Stomach (tissue), 9 donors: Measurements from ENCODE around the gene SYNPO2. TPM values are rescaled to one million over a fixed set of nuclear protein-coding genes. Genes with fewer than 3 reads are reported as not detected.
A peak's percentile ranks its signal among the peaks of the same experiment; 100 is the strongest.

Experiments
- DNase-seq, 2 donors: peaks; one replicate each; pipeline versions ENCODE4 v3.0.0 to v3.0.0-alpha.2; 2013 to 2019
- H3K27ac ChIP-seq, 5 donors: fragments of 200-600 bp in 4 of 5; sonication (generic) in 4 of 5; one replicate each; pipeline ENCODE4 v1.5.1; 2013 to 2019; ENCODE audit warnings: mild to moderate bottlenecking in 1 of 5, moderate library complexity in 1 of 5
- H3K27me3 ChIP-seq, 3 donors: fragments of 200-600 bp; sonication (generic); one replicate each; pipeline ENCODE4 v1.5.1; 2017 to 2019; ENCODE audit warnings: mixed run types in 1 of 3
- H3K36me3 ChIP-seq, 4 donors: fragments of 200-600 bp; sonication (generic); 1 replicate in 3 of 4; 2 replicates in 1 of 4; pipeline ENCODE4 v1.5.1; 2016 to 2019
- H3K4me1 ChIP-seq, 4 donors: fragments of 200-600 bp; sonication (generic); one replicate each; pipeline ENCODE4 v1.5.1; 2016 to 2019
- H3K4me3 ChIP-seq, 4 donors: fragments of 200-600 bp; sonication (generic) in 3 of 4; one replicate each; pipeline ENCODE4 v1.5.1; 2016 to 2019; ENCODE audit warnings: mild to moderate bottlenecking in 1 of 4
- H3K9me3 ChIP-seq, 4 donors: fragments of 200-600 bp; sonication (generic); one replicate each; pipeline ENCODE4 v1.5.1; 2016 to 2019
- CTCF ChIP-seq, 7 experiments: fragments of 450-650 bp in 4 of 7; fragments of 200-600 bp in 3 of 7; sonication (generic) in 3 of 7; IDR thresholded peaks; one replicate each; pipeline ENCODE4 v1.5.1; 2016 to 2019; ENCODE audit warnings: antibody characterized with exemption in 7 of 7, control low read depth in 2 of 7, mild to moderate bottlenecking in 1 of 7
- EP300 ChIP-seq: sonication (generic); formaldehyde crosslinking; IDR thresholded peaks from one replicate; pipeline ENCODE4 v1.6.1; 2017; ENCODE audit warnings: antibody characterized with exemption
- POLR2A ChIP-seq, 4 donors: fragments of 450-650 bp; IDR thresholded peaks; one replicate each; pipeline ENCODE4 v1.6.1; 2016; ENCODE audit warnings: antibody characterized with exemption in 4 of 4, control low read depth in 2 of 4, mild to moderate bottlenecking in 1 of 4, moderate library complexity in 1 of 4
- POLR2AphosphoS5 ChIP-seq, 3 donors: sonication (generic); formaldehyde crosslinking; IDR thresholded peaks; one replicate each; pipeline ENCODE4 v1.6.1; 2016; ENCODE audit warnings: antibody characterized with exemption in 3 of 3
- WGBS, 5 donors: extraction: QIAGEN DNeasy Blood & Tissue Kit in 3 of 5; methylation state at CpG; one replicate each; pipeline versions ENCODE4 v1.1.5 to v1.1.7; 2013 to 2018; 5-methylcytosine and 5-hydroxymethylcytosine counted together
- intact Hi-C: fragments of 100-400 bp; cut with DNase I; formaldehyde crosslinking; loops from one replicate; pipeline ENCODE4 v1.15.1; 2023; ENCODE audit warnings: low total_unique reads
- polyA plus RNA-seq, 3 donors: library from polyadenylated mRNA; stranded (reverse); fragments of 200-250 nt; gene quantifications; one replicate each; pipeline ENCODE4 v1.2.3, GENCODE V29; 2013
- total RNA-seq, 5 donors: library from RNA; depleted of rRNA; stranded (reverse); fragments of >200 nt; gene quantifications; one replicate each; pipeline versions ENCODE4 v1.1.0 to v1.2.3, GENCODE V29; 2014 to 2016
- donor health status: healthy with polysubstance abuse.
- donor health status: Bipolar disorder and iron deficiency.
- donor health status: healthy.

The SYNPO2 gene
- total and polyA plus RNA-seq, 8 donors = 24.8 to 644 (median 150) TPM

GRCh38 chr4:118950224-118950623, 61.6 kb downstream of the SYNPO2 start:
- Histone ChIP-seq H3K27me3 (no peaks in the 10 kb centered on the region), H3K9me3 (no peaks in the 10 kb centered on the region), H3K4me1 (peaks cover 0 to 40% (median 16%) of the 10 kb centered on the region in 4 donors), H3K4me3 (no peak overlapping the region), H3K36me3 (no peaks in the 10 kb centered on the region), H3K27ac (peak overlapping the region in 1 of 5 donors; percentile 11)
- DNase-seq = no peak
- intact Hi-C loops = no loop called here
- TF ChIP-seq CTCF (IDR thresholded peaks at IDR 0.05) = no peak
- TF ChIP-seq EP300 = no peak
- no peak for TF ChIP-seq POLR2A (IDR thresholded peaks at IDR 0.05)
- no peak for TF ChIP-seq POLR2AphosphoS5 (IDR thresholded peaks at IDR 0.05)
- WGBS, 5 donors = 61 to 92% (median 80%) methylated on average over 2 of the region's 2 CpGs

DNA sequence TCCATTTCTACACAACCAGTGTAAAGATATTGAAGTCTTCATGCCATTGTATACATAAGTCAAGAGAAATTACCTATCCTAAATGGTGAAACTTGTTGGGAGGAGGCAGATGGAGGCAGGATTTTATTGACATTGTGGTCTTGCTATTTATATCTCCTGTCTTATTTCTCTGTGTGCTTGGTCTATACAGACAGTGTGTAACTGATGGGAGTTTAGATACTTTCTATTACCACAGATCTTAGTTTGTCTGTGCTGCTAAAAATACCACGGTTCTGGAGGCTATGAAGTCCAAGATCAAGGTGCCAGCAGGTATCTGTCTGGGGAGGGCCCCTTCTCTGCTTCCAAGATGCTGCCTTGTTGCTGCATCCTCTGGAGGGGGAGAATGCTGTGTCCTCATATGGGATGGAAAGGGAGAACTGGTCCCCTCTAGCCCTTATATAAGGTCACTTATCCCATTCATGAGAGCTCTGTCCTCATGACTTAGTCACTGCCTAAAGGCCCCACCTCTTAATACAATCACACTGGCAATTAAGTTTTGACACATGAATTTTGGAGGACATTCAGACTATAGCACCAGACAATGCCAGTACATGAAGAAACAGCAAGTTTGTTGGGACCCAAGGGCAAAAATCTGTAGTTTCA, 62.4 kb downstream of the SYNPO2 start:
- H3K4me3 ChIP-seq = no peak overlapping the region
- H3K4me1 ChIP-seq = peaks cover 0 to 42% (median 18%) of the 10 kb centered on the region in 4 donors
- peak overlapping the region in 3 of 5 donors; percentile 11 to 36 (median 17) for H3K27ac ChIP-seq
- H3K9me3 ChIP-seq = no peaks in the 10 kb centered on the region
- no peaks in the 10 kb centered on the region for H3K27me3 ChIP-seq
- TF ChIP-seq EP300 = no peak
- no peak for TF ChIP-seq POLR2A (IDR thresholded peaks at IDR 0.05)
- no peak for TF ChIP-seq POLR2AphosphoS5 (IDR thresholded peaks at IDR 0.05)
- H3K36me3 ChIP-seq = no peaks in the 10 kb centered on the region
- WGBS, 5 donors = 21 to 61% (median 40%) methylated on average over 1 of the region's 1 CpG
- intact Hi-C loops = no loop called here
- DNase-seq = no peak

- DNase-seq = no peak
- H3K9me3 ChIP-seq = no peaks in the 10 kb centered on the region
- H3K27me3 ChIP-seq = no peaks in the 10 kb centered on the region
- no peak overlapping the region for H3K4me3 ChIP-seq
- intact Hi-C loops = no loop called here
- TF ChIP-seq POLR2AphosphoS5 (IDR thresholded peaks at IDR 0.05) (no peak), EP300 (no peak), POLR2A (IDR thresholded peaks at IDR 0.05) (no peak), CTCF (IDR thresholded peaks at IDR 0.05) (no peak)
- 48 to 69% (median 49%) methylated on average over 4 of the region's 4 CpGs for WGBS, 5 donors
- H3K27ac ChIP-seq = peak overlapping the region in 2 of 5 donors; percentile 3 to 31
- H3K36me3 ChIP-seq = no peaks in the 10 kb centered on the region
- H3K4me1 ChIP-seq = peaks cover 0 to 33% (median 14%) of the 10 kb centered on the region in 4 donors
These were observed 64.6 kb downstream of the SYNPO2 start for GRCh38 chr4:118953276-118953675.

DNA sequence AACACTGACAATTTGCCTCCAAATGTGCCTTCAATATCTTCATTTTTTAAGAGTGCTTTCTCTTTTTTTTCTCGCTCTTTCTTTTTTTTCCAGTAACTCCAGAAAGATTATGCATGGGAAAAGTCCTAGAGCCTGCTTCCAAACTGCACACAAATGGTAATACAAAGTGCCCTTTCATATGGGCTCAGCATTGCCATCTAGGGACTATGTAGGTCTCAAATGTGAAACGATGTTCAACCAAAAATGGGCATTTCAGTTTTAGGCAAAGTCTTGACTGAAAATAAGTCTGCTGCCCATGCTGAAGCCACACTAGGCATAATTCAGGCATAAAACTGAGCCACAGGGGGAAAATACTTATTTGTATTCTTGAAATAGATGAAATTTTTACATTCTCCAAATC, 65.6 kb downstream of the SYNPO2 start:
- intact Hi-C loops = no loop called here
- H3K27me3 ChIP-seq = no peaks in the 10 kb centered on the region
- no peaks in the 10 kb centered on the region for H3K36me3 ChIP-seq
- 28 to 52% (median 42%) methylated on average over 2 of the region's 2 CpGs for WGBS, 5 donors
- H3K4me1 ChIP-seq = peaks cover 0 to 40% (median 14%) of the 10 kb centered on the region in 4 donors
- H3K4me3 ChIP-seq = no peak overlapping the region
- peak overlapping the region in 4 of 5 donors; percentile 7 to 63 (median 50) for H3K27ac ChIP-seq
- no peak for TF ChIP-seq POLR2A (IDR thresholded peaks at IDR 0.05)
- TF ChIP-seq CTCF (IDR thresholded peaks at IDR 0.05) = no peak
- TF ChIP-seq EP300 = no peak
- TF ChIP-seq POLR2AphosphoS5 (IDR thresholded peaks at IDR 0.05) = no peak
- peak in 1 of 2 donors; percentile 43 for DNase-seq
- H3K9me3 ChIP-seq = no peaks in the 10 kb centered on the region

GRCh38 chr4:118955515-118955914, 66.9 kb downstream of the SYNPO2 start:
- TF ChIP-seq CTCF (IDR thresholded peaks at IDR 0.05) (no peak), POLR2AphosphoS5 (IDR thresholded peaks at IDR 0.05) (no peak), EP300 (no peak), POLR2A (IDR thresholded peaks at IDR 0.05) (no peak)
- Histone ChIP-seq H3K4me1 (peaks cover 0 to 49% (median 13%) of the 10 kb centered on the region in 4 donors), H3K4me3 (no peak overlapping the region)

More at GRCh38 chr4:118955515-118955914, 66.9 kb downstream of the SYNPO2 start:
- 68 to 90% (median 83%) methylated on average over 3 of the region's 3 CpGs for WGBS, 5 donors
- Histone ChIP-seq H3K27me3 (no peaks in the 10 kb centered on the region), H3K9me3 (no peaks in the 10 kb centered on the region), H3K36me3 (no peaks in the 10 kb centered on the region), H3K27ac (peak overlapping the region in 4 of 5 donors; percentile 18 to 63 (median 50))
- intact Hi-C loops = no loop called here
- DNase-seq = no peak
